Measurements from ENCODE around the gene EXOC2. TPM values are rescaled to one million over a fixed set of nuclear protein-coding genes. Genes with fewer than 3 reads are reported as not detected.
"Not testable (repeated sequence)": the region's sequence is repeated elsewhere in the genome, so short reads cannot be mapped to it uniquely, and the experiment has no call there.

The EXOC2 gene
- total RNA-seq, 2 donors from 2014 or later: 17.2 to 24.1 TPM

GRCh38 chr6:562052-562676, 130.8 kb downstream of the EXOC2 start:
- H3K4me1 ChIP-seq (ENCODE audit: control insufficient read depth in 1 of 2, low read depth in 2 of 2): no peaks in the 10 kb centered on the region
- TF ChIP-seq CTCF (IDR thresholded peaks at IDR 0.05): no peak
- H3K36me3 ChIP-seq: peaks cover 6% of the 10 kb centered on the region
- no peak for DNase-seq (ENCODE audit: low spot score)
- no peaks in the 10 kb centered on the region for H3K27me3 ChIP-seq (replicated peaks; ENCODE audit: insufficient read depth)
- no peak overlapping the region for H3K27ac ChIP-seq
- no peaks in the 10 kb centered on the region for H3K9me3 ChIP-seq
- H3K4me3 ChIP-seq: no peak overlapping the region
- no peak for ATAC-seq (ENCODE audit: insufficient number of reproducible peaks, low FRiP score, low read depth)

DNA sequence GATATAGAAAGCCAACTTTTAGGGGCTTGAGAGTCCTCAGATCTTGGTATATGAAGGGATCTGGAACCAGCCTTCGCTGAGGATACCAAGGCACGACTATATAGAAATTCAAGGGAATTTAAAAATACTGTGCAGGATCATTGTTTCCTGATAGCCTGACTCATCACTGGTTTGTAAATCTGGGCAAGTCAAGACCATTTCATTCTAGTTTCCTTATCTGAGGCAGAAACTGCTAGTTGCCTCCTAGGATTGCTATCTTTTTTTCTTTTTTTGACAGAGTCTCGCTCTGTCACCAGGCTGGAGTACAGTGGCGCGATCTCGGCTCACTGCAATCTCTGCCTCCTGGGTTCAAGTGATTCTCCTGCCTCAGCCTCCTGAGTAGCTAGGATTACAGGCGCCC, 131.6 kb downstream of the EXOC2 start:
- not testable (repeated sequence) for DNase-seq (ENCODE audit: low spot score); H3K36me3 ChIP-seq; H3K27ac ChIP-seq; H3K27me3 ChIP-seq (replicated peaks; ENCODE audit: insufficient read depth); ATAC-seq (ENCODE audit: insufficient number of reproducible peaks, low FRiP score, low read depth); H3K9me3 ChIP-seq; H3K4me3 ChIP-seq; H3K4me1 ChIP-seq (ENCODE audit: control insufficient read depth in 1 of 2, low read depth in 2 of 2)

DNA sequence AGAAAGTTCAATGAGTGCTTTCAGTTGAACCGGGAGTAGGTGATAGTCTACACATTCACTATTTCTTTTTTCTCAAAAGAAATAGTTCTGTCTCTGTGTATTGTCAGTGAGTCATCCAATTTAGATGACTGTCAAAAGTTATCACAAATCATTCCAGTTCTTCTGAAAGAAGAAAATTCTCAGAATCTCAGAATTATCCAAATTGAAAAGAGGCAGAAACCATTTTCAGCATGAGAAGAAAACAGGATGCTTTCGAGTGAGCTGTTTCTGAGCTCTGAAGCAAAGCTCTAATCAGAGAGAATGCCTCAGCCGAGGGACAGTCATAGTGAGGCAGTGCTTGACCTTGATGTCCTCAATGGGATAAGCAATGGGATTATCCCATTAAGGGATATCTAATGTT, 134.0 kb downstream of the EXOC2 start:
- ATAC-seq (ENCODE audit: insufficient number of reproducible peaks, low FRiP score, low read depth): no peak
- Histone ChIP-seq H3K27me3 (replicated peaks; ENCODE audit: insufficient read depth) (no peaks in the 10 kb centered on the region), H3K4me3 (no peak overlapping the region), H3K9me3 (no peaks in the 10 kb centered on the region), H3K36me3 (peaks cover 3% of the 10 kb centered on the region), H3K4me1 (ENCODE audit: control insufficient read depth in 1 of 2, low read depth in 2 of 2) (no peaks in the 10 kb centered on the region), H3K27ac (no peak overlapping the region)
- no peak for DNase-seq (ENCODE audit: low spot score)
- no peak for TF ChIP-seq CTCF (IDR thresholded peaks at IDR 0.05)

GRCh38 chr6:558089-558488, 134.8 kb downstream of the EXOC2 start:
- no peak for DNase-seq (ENCODE audit: low spot score)
- no peak for ATAC-seq (ENCODE audit: insufficient number of reproducible peaks, low FRiP score, low read depth)
- no peak overlapping the region for H3K27ac ChIP-seq
- peaks cover 4% of the 10 kb centered on the region for H3K36me3 ChIP-seq
- TF ChIP-seq CTCF (IDR thresholded peaks at IDR 0.05): no peak
- H3K4me1 ChIP-seq (ENCODE audit: control insufficient read depth in 1 of 2, low read depth in 2 of 2): no peaks in the 10 kb centered on the region
- H3K27me3 ChIP-seq (replicated peaks; ENCODE audit: insufficient read depth): no peaks in the 10 kb centered on the region
- H3K9me3 ChIP-seq: no peaks in the 10 kb centered on the region
- H3K4me3 ChIP-seq: no peak overlapping the region

DNA sequence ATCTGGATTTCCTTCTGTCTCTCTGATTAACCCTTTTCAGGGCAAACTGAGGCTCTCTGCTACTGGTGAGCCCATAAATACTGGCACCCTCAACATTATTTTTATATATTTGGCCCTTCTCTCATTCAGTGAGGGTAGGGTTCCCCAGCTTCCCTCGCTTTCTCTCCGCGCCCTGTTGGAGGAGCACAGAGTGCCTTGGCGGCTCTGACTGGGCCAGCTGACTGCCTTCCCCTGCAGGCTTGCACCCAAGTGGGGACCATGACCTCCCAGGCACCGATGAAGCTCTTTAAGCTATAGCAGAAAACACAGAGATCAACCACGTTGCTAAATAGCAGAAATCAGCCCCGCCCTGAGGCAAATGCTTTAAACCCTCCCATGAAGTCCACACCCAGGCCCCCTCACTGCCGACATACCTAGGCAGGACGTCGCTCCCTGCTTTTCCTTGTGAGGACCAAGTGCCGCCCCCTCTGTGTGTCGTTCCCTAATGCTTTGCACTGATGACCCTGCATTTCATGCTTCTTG, 141.0 kb downstream of the EXOC2 start:
- no peaks in the 10 kb centered on the region for H3K9me3 ChIP-seq
- H3K4me1 ChIP-seq (ENCODE audit: control insufficient read depth in 1 of 2, low read depth in 2 of 2): no peaks in the 10 kb centered on the region
- H3K27me3 ChIP-seq (replicated peaks; ENCODE audit: insufficient read depth): no peaks in the 10 kb centered on the region
- ATAC-seq (ENCODE audit: insufficient number of reproducible peaks, low FRiP score, low read depth) (no peak), DNase-seq (ENCODE audit: low spot score) (no peak)
- H3K27ac ChIP-seq: no peak overlapping the region
- peaks cover 24% of the 10 kb centered on the region for H3K36me3 ChIP-seq
- no peak for TF ChIP-seq CTCF (IDR thresholded peaks at IDR 0.05)
- no peak overlapping the region for H3K4me3 ChIP-seq

DNA sequence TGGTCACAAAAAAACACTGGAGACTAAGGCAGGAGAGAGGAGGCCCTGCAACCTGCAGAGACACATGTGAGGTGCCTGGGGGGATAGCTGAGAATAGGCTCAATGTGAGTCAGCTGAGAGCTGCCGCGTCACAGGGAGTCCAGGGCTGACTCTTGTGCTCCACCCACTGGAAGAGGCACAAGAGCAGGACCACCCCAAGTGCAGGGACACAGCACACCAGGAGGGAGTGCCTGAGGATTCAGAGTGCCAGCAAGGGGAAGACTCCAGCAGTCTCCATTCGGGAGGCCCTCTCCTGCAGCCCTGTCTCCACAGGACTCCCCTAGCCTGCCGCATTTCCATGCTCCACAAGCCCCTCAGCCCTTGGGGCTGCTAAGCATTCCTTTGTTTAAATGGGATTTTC, 141.5 kb downstream of the EXOC2 start:
- no peak for TF ChIP-seq CTCF (IDR thresholded peaks at IDR 0.05)
- no peak for DNase-seq (ENCODE audit: low spot score)
- Histone ChIP-seq H3K27ac (no peak overlapping the region), H3K36me3 (peaks cover 24% of the 10 kb centered on the region), H3K27me3 (replicated peaks; ENCODE audit: insufficient read depth) (no peaks in the 10 kb centered on the region), H3K4me1 (ENCODE audit: control insufficient read depth in 1 of 2, low read depth in 2 of 2) (no peaks in the 10 kb centered on the region), H3K4me3 (no peak overlapping the region), H3K9me3 (no peaks in the 10 kb centered on the region)
- no peak for ATAC-seq (ENCODE audit: insufficient number of reproducible peaks, low FRiP score, low read depth)
